CD4-positive, alpha-beta T cell treated with Interleukin-15 for 1 hour (primary cell): ENCODE results near the gene KRT71.

Experiments
- DNase-seq: peaks from one replicate; pipeline ENCODE4 v3.0.0-alpha.2; 2020

KRT71 gene

DNA sequence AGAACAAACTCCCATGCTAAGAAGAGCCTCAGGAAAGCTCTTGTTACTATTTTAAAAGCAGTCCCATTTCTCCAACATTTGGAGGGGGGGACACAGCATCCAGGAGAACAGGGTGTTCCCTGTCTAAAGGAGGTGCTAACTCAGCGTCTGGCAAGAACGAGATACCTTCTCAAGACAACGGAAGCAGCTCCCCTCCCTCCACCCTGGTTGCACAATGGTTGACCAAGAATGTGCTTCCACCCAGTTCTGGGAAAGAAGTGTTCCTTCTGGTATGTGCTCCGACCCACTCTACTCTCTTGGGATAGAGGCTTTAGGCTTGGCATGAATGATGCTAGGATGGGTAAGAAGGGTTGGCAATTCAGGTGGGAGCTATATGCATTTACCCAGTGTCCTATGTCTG lies 58.4 kb downstream of the KRT71 start:
- DNase-seq: no peak

DNA sequence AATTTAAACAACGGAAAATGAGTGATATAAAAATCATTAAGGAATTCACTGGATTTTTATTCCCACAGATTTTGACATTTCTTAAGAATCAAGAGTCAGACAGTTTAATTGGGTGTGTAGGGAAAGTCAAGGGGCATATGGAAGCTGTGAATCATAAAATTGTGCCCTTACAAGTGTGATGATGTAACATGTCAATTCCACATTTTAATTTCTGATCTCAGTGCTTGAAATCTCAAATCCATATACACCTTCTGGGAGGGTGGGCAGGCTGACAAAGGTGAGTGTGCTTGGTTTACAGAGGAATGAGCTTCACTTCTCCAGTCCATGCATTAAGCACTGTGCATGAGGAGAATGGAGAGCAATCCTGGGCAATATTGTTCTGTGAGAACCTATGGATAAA lies 58.8 kb downstream of the KRT71 start:
- no peak for DNase-seq
